Sigmoid colon (tissue), 4 donors: Measurements from ENCODE around the gene FAM78B.

Experiments
- CTCF ChIP-seq, 4 experiments: fragments of 450-650 bp in 3 of 4; fragments of 200-600 bp in 1 of 4; IDR thresholded peaks; one replicate each; pipeline ENCODE4 v1.5.1; 2016 to 2019; ENCODE audit warnings: antibody characterized with exemption in 4 of 4, mild to moderate bottlenecking in 3 of 4, moderate library complexity in 2 of 4
- EP300 ChIP-seq, 4 donors: sonication (generic); formaldehyde crosslinking; IDR thresholded peaks; one replicate each; pipeline ENCODE4 v1.6.1; 2017; ENCODE audit warnings: antibody characterized with exemption in 4 of 4

GRCh38 chr1:166112425-166112824 is 54.4 kb downstream of the FAM78B start:
- TF ChIP-seq CTCF (IDR thresholded peaks at IDR 0.05) (no peak), EP300 (IDR thresholded peaks at IDR 0.05) (no peak)
